HepG2 (cell line): ENCODE measurements around the gene GLIS2. TPM values are rescaled to one million over a fixed set of nuclear protein-coding genes. Genes with fewer than 3 reads are reported as not detected.

Experiments used
- ATRX ChIP-seq: sonication (generic); formaldehyde crosslinking; IDR thresholded peaks from 2 replicates; pipeline ENCODE4 v1.4.0; 2020; ENCODE audit warnings: missing genetic modification reagents, borderline replicate concordance
- CHD4 ChIP-seq: fragments of 200-600 bp; sonication (generic); IDR thresholded peaks from 2 replicates; pipeline ENCODE4 v1.7.0; 2017; ENCODE audit warnings: mild to moderate bottlenecking, low read length, borderline replicate concordance
- EEA1 ChIP-seq: sonication (generic); formaldehyde crosslinking; IDR thresholded peaks from 2 replicates; pipeline ENCODE4 v1.5.1; 2020; ENCODE audit warnings: mild to moderate bottlenecking, missing genetic modification reagents, borderline replicate concordance
- ELF4 ChIP-seq: sonication (generic); formaldehyde crosslinking; IDR thresholded peaks from 2 replicates; pipeline ENCODE4 v1.5.0; 2020; ENCODE audit warnings: missing genetic modification reagents, mild to moderate bottlenecking, moderate library complexity, borderline replicate concordance
- FLYWCH1 ChIP-seq: sonication (generic); formaldehyde crosslinking; IDR thresholded peaks from 2 replicates; pipeline ENCODE4 v1.8.1; 2023; ENCODE audit warnings: mild to moderate bottlenecking, missing genetic modification reagents
- HIVEP1 ChIP-seq: sonication (generic); formaldehyde crosslinking; IDR thresholded peaks from 2 replicates; pipeline ENCODE4 v1.4.0; 2020; ENCODE audit warnings: mild to moderate bottlenecking, missing genetic modification reagents
- RXRA ChIP-seq: sonication (generic); formaldehyde crosslinking; IDR thresholded peaks from 2 replicates; pipeline ENCODE4 v1.5.1; 2020; ENCODE audit warnings: missing genetic modification reagents
- ZEB1 ChIP-seq: IDR thresholded peaks from 2 replicates; pipeline ENCODE4 v1.6.1; 2012; ENCODE audit warnings: mild to moderate bottlenecking, low read depth, inconsistent platforms; ENCODE audit not compliant: insufficient replicate concordance
- ZNF121 ChIP-seq: sonication (generic); formaldehyde crosslinking; IDR thresholded peaks from 2 replicates; pipeline ENCODE4 v1.5.0; 2020; ENCODE audit warnings: mild to moderate bottlenecking, missing genetic modification reagents
- ZNF224 ChIP-seq: sonication (generic); formaldehyde crosslinking; IDR thresholded peaks from 2 replicates; pipeline ENCODE4 v1.5.0; 2020; ENCODE audit warnings: mild to moderate bottlenecking, missing genetic modification reagents
- ZNF282 ChIP-seq: fragments of 450-650 bp; IDR thresholded peaks from 2 replicates; pipeline ENCODE4 v1.6.1; 2018; ENCODE audit not compliant: partially characterized antibody
- polyA plus RNA-seq, 8 experiments: library from polyadenylated mRNA; depleted of rRNA in 3 of 8; stranded (reverse) in 7 of 8; unstranded in 1 of 8; fragments of >200 nt; fragmentation: Illumina TruSeq in 4 of 8; extraction: Trizol in 4 of 8; gene quantifications; 2 replicates each; pipeline versions ENCODE4 v1.2.1 to v1.2.3, GENCODE V29; 2011 to 2016; ENCODE audit warnings: low read depth in 4 of 8, missing spikeins in 1 of 8, mixed read lengths in 1 of 8; ENCODE audit not compliant: insufficient read depth in 1 of 8
- total RNA-seq, 5 experiments: library from RNA; depleted of rRNA; stranded (reverse); fragments of >200 nt; fragmentation: Illumina TruSeq; extraction: Trizol; gene quantifications; 2 replicates each; pipeline ENCODE4 v1.2.3, GENCODE V29; 2016; ENCODE audit warnings: low read depth in 1 of 5
- TF ChIP-seq, protein P1 (sequence below): IDR thresholded peaks from 2 replicates; pipeline ENCODE4 v1.6.1; 2018; ENCODE audit warnings: missing genetic modification reagents
- TF ChIP-seq, protein P2 (sequence below): sonication (generic); formaldehyde crosslinking; IDR thresholded peaks from 2 replicates; pipeline ENCODE4 v1.8.0; 2022; ENCODE audit warnings: missing genetic modification reagents, mild to moderate bottlenecking, inconsistent platforms, borderline replicate concordance
- TF ChIP-seq, protein P3 (sequence below): sonication (generic); formaldehyde crosslinking; IDR thresholded peaks from 2 replicates; pipeline ENCODE4 v1.9.0; 2021; ENCODE audit warnings: missing genetic modification reagents, mild to moderate bottlenecking, borderline replicate concordance
- TF ChIP-seq, protein P4 (sequence below): sonication (generic); formaldehyde crosslinking; IDR thresholded peaks from one replicate; pipeline ENCODE4 v1.5.1; 2020; ENCODE audit warnings: mild to moderate bottlenecking, missing genetic modification reagents; ENCODE audit errors: not compliant biosample characterization

The GLIS2 gene
- total and polyA plus RNA-seq, 2 of the 13 experiments (the other 11 are each of a cell fraction or from before 2014, with no cell fraction given) = 0.28 to 0.29 TPM

DNA sequence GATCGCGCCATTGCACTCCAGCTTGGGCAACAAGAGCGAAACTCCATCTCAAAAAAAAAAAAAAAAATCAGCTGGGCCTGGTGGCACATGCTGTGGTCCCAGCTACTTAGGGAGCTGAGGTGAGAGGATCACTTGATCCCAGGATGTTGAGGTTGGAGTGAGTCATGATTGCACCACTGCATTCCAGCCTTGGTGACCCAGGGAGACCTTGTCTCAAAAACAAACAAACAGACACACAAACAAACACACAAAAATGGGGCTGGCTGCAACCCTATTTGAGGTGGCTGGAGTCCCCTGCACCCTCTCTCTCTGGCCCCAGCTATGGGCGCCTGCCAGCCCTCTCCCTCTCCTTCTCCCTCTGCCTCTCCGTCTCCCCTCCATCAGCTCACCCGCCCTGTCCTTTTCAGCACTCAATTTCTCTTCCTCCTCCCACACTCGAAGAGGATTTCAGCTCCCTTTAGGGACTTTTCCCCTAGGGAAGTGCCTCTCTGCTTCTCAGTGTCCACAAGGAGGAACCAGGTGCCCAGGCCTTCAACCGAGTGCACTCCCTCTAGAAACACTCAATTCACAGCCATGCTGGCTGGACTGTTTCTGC lies 25.5 kb upstream of the GLIS2 start (continued):
- peak; percentile 52; the same call in 1 of the 2 replicates for TF ChIP-seq HIVEP1 (CRISPR knock-in tag)
- TF ChIP-seq ZNF282 = no peak
- no peak for TF ChIP-seq ATRX
- TF ChIP-seq, protein P1, sequence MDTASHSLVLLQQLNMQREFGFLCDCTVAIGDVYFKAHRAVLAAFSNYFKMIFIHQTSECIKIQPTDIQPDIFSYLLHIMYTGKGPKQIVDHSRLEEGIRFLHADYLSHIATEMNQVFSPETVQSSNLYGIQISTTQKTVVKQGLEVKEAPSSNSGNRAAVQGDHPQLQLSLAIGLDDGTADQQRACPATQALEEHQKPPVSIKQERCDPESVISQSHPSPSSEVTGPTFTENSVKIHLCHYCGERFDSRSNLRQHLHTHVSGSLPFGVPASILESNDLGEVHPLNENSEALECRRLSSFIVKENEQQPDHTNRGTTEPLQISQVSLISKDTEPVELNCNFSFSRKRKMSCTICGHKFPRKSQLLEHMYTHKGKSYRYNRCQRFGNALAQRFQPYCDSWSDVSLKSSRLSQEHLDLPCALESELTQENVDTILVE (CRISPR knock-in tag) = no peak
- TF ChIP-seq, protein P2, sequence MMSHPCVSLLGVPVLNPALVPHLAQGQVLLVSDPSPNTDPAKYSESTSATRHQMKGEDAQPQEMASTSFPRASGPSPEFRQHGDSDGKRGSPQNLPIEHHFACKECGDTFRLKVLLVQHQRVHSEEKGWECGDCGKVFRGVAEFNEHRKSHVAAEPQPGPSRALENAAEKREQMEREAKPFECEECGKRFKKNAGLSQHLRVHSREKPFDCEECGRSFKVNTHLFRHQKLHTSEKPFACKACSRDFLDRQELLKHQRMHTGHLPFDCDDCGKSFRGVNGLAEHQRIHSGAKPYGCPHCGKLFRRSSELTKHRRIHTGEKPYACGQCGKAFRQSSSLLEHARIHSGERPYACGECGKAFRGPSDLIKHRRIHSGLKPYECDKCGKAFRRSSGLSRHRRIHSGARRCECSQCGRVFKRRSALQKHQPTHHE (CRISPR knock-in tag) = no peak
- no peak for TF ChIP-seq CHD4
- TF ChIP-seq ZEB1 = no peak
- TF ChIP-seq, protein P3, sequence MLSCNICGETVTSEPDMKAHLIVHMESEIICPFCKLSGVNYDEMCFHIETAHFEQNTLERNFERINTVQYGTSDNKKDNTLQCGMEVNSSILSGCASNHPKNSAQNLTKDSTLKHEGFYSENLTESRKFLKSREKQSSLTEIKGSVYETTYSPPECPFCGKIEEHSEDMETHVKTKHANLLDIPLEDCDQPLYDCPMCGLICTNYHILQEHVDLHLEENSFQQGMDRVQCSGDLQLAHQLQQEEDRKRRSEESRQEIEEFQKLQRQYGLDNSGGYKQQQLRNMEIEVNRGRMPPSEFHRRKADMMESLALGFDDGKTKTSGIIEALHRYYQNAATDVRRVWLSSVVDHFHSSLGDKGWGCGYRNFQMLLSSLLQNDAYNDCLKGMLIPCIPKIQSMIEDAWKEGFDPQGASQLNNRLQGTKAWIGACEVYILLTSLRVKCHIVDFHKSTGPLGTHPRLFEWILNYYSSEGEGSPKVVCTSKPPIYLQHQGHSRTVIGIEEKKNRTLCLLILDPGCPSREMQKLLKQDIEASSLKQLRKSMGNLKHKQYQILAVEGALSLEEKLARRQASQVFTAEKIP (CRISPR knock-in tag) = no peak
- TF ChIP-seq, protein P4, sequence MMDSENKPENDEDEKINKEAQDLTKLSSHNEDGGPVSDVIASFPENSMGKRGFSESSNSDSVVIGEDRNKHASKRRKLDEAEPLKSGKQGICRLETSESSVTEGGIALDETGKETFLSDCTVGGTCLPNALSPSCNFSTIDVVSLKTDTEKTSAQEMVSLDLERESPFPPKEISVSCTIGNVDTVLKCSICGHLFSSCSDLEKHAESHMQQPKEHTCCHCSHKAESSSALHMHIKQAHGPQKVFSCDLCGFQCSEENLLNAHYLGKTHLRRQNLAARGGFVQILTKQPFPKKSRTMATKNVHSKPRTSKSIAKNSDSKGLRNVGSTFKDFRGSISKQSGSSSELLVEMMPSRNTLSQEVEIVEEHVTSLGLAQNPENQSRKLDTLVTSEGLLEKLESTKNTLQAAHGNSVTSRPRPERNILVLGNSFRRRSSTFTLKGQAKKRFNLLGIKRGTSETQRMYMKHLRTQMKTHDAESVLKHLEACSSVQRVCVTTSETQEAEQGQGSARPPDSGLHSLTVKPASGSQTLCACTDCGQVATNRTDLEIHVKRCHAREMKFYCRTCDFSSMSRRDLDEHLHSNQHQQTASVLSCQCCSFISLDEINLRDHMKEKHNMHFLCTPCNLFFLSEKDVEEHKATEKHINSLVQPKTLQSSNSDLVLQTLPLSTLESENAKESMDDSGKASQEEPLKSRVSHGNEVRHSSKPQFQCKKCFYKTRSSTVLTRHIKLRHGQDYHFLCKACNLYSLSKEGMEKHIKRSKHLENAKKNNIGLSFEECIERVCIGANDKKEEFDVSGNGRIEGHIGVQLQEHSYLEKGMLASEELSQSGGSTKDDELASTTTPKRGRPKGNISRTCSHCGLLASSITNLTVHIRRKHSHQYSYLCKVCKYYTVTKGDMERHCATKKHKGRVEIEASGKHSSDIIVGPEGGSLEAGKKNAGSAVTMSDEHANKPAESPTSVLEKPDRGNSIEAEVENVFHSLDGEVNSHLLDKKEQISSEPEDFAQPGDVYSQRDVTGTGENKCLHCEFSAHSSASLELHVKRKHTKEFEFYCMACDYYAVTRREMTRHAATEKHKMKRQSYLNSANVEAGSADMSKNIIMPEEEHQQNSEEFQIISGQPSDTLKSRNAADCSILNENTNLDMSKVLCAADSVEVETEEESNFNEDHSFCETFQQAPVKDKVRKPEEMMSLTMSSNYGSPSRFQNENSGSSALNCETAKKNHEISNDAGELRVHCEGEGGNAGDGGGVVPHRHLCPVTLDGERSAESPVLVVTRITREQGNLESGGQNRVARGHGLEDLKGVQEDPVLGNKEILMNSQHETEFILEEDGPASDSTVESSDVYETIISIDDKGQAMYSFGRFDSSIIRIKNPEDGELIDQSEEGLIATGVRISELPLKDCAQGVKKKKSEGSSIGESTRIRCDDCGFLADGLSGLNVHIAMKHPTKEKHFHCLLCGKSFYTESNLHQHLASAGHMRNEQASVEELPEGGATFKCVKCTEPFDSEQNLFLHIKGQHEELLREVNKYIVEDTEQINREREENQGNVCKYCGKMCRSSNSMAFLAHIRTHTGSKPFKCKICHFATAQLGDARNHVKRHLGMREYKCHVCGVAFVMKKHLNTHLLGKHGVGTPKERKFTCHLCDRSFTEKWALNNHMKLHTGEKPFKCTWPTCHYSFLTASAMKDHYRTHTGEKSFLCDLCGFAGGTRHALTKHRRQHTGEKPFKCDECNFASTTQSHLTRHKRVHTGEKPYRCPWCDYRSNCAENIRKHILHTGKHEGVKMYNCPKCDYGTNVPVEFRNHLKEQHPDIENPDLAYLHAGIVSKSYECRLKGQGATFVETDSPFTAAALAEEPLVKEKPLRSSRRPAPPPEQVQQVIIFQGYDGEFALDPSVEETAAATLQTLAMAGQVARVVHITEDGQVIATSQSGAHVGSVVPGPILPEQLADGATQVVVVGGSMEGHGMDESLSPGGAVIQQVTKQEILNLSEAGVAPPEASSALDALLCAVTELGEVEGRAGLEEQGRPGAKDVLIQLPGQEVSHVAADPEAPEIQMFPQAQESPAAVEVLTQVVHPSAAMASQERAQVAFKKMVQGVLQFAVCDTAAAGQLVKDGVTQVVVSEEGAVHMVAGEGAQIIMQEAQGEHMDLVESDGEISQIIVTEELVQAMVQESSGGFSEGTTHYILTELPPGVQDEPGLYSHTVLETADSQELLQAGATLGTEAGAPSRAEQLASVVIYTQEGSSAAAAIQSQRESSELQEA (CRISPR knock-in tag) = no peak
- TF ChIP-seq FLYWCH1 (CRISPR knock-in tag) = no peak
- TF ChIP-seq RXRA (CRISPR knock-in tag) = peak; percentile 79; the same call in 1 of the 2 replicates
- no peak for TF ChIP-seq ZNF121 (CRISPR knock-in tag)
- TF ChIP-seq ZNF224 (CRISPR knock-in tag) = no peak
- TF ChIP-seq ELF4 (CRISPR knock-in tag) = no peak
- TF ChIP-seq EEA1 (CRISPR knock-in tag) = no peak
